ENCODE measurements around the gene P4HA2.

Gene P4HA2

DNA sequence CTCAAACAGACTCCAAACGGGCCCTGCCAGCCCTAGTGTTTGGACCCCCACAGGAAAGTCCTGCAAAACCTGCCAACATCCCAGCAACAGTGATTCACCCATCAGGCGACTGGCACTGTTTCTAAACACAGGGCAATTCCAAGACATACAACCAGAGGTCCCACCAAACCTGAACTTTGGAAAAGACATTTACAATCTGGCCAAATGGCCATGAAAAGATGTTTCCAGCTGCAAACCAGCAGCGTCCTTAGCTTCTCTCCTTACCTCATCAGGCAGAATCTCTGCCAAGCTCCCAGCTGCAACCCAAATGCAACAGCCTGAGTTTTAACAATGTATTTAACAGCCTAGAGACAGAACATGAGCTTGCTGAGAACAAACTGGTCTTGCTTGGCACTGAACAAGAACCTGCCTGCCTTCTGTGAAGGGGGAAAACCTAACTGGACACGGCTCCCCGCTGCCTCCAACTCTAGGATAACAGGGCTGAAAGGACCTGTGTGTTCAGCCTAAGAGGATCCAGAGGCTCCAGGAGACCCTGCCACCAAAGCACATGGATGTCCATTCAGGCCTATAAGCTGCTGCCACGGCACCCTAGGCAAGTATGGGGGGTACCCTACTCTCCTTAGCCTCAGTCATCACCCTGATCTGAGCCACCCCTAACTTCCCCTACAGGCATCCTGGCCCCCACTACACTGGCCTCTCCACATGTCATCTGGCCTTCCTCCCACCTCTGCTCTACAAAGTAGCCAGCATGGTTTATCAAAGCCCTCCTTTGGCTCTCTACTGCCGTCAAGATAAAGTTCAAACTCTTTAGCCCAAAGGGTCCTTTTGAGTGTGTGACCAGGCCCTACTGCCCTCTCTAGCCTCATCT lies 5.6 kb downstream of the P4HA2 start:
- no peak for DNase-seq

DNA sequence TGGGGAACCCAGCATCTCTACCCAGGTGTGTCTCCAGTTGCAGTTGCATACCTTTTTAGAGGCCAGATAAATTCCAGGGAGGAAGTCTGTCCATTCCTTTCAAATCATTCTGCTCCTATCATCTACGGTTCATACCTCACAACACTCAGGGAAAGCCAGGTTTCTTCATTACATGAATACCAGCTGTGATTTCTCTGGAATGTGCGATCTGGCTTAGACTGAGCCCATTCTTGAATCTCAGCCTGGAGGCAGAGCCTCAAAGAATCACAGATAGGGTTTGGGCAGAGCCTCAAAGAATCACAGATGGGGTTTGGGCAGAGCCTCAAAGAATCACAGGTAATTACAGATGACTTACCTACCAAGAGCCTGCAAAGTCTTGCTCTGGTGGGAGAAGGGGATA lies 7.2 kb downstream of the P4HA2 start:
- DNase-seq, result no peak

DNA sequence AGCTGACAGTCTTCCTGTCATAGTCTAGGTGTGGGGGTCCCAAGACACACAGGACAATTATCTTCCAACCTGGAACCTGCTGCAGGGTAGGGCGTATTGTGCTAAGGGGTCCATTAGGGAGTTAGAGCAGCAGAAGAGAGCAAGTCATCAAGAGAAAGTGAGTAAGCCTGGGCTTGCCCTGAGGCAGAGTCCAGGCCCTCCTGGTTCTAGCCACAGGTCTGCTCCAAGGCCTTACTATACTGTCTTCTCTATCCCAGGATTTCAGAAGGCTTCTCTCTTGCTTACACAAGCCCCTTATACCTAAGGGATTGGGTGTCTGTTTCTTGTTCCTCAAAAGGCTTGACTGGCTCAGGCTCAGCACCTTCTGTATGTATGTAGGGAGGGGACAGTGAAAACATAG lies 7.7 kb downstream of the P4HA2 start:
- no peak for DNase-seq

DNA sequence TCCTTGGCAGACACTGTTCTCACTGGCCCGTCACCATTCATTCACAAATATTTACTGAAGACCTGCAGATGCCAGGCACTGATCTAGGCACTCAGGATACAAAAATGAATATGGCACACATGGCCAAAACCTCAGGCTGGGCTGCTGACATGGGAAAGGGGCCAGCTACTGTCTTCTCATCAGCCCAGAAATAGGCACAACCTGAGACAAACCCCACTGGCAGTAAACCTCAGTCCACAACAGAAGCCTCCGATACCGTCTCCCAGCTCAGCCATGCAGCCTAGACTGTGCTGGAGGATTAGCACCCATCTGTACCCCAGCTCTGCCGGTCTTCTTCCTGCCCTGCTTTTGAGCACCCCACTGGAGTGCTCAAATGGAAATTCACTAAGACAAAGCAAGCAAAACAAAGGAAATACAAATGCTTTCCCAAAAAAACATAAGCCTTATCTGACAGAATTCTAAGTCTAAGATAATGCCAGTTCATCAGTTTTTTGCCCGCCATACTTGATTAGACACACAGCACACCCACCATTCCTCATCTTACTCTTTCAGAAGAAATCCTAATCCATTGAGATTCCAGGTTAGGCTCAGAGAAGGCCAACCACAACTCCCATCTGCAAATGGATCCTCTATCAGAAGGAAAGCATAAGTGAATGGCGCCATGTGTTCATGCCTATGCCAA lies 8.2 kb downstream of the P4HA2 start:
- DNase-seq, result no peak

DNA sequence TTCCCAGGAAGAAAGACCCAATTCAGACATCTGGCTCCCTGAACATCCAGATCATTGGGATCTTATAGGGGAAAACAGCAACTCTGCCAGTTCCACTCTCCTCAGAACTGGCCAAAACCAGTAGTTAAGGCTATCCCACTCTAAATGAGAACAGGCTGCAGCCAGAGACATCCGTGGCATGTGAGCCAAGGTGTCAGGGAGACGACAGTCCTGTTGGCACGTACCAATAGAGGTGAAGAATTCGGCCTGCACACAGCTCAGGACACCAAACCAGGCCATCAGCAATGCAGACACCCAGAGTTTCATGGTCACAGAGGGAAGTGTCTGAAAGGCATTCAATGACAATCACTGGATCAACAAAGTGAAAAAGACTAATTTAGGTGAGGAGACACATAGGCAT lies 9.3 kb downstream of the P4HA2 start:
- DNase-seq, result no peak

DNA sequence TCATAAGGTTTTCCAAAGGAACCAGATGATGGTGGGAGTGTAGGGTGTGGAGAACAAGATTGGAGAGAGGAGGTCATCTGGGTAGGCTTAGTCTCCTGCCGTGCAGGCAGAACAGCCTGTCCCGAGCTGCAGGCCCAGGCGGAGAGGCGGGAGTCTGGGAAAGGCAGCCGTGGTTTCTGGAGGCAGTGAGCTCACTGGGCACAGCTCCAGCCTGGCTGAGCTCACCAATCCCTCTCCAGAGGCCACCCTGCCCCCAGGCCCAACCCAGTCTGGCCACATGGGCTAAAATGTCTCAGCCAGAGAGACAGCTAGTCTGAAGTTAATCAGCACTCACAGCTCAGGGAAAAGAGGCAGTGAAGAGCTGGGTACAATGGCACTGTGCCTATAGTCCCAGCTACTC lies 12.3 kb downstream of the P4HA2 start:
- no peak for DNase-seq

DNA sequence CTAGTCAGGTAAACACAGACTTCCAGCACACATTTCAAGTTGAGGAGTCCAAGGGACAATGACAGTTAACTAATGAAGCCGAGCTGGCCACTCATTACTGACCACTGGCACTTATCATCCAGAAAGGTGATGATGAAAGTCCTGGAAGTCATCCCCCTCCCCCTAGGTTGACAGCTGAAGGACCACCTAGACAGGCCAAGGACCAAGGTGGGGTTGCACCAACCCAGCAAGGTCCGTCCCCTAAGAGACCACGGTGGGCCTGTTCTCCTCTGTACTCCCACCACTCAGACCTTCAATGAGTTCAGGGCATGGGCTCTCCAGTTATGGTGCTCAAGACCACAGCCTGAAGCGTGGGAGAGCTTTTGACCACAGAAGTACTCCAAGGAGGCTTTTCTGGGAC lies 13.2 kb downstream of the P4HA2 start:
- DNase-seq, result no peak

DNA sequence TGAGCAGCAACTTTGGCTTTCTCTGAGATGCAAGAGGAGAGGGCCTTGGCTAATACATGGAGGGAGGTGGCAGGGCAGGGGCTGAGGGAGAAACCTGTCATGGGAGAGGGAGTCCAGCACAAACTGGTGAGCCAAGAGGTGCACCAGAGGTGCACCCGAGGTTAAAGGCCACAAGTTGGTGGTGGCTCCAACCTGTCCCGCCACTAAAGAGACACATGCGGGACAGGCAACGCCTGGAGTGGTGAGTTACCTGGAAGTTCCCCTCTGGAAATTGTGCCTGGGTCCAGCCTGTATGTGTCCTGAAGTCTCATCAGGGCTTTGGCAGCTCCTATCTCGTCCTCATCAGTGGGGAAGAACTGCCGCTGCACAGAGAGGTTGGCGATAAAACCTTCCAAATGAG lies 14.0 kb downstream of the P4HA2 start:
- DNase-seq, result no peak

DNA sequence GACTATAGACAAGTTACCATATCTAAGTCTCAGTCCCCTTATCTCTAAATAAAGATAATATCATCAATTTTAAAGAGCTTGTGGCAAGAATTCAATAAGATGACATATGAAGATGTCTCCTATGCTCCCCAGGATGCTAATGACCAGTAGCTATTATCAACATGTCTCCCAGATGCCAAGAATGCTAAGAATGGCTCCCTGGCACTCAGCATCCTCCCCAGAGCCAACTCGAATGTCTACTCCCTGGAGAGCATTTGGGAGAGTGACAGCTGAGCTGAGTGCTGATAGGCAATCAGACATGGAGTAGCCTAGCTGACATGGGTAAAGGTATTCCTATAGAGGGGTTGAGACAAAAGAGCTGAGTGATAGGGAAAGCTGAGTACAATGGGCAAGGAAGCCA lies 15.9 kb downstream of the P4HA2 start:
- no peak for DNase-seq

DNA sequence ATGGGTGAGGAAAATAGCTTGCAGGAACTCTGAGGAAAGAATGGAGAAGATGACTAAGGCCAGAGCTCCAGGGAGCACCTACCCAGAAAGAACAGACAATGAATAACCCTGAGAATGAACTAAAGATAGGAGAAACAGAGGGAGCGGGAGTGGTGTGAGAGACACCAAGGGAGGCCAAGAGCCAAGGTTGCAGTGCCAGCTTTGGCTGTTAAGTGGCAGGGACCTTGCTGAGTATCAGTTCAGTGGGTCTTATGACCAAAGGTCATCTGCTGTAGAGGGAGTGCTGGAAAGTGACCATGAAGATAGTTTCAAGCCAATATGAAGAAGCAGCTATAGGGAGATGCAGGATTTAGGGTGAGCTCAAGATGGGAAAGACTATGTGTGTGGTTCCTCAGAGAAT lies 16.7 kb downstream of the P4HA2 start:
- DNase-seq, result no peak

DNA sequence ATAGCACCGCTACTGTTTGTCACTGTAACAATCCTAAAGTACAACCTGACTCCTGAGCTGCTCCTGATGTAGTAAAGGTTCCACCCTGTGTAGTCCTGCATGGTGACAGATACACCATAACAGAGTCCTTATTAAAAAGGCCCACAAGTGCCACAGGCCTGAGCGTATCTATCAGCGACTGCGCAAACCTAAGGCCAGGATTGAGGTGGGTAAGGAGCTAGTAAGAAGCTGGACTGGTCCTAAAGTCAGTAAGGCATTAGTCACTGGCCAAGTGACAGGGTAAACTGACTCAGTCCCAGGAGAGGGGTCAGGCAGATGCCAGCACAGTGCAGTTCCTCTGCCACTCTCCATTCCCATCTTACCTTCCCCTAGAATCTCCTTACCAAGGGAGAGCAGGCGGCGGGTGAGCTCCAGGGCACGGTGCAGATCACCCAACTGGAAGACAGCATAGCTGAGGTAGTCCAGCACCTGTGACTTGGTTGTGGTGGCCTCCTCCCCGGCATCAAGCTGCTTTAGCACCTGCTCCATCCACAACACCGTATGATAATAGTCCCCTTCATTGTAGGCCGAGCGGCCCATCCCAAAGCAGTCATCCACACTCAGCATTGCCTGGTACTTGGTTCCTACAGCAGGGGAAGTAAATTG lies 17.6 kb downstream of the P4HA2 start:
- no peak for DNase-seq

DNA sequence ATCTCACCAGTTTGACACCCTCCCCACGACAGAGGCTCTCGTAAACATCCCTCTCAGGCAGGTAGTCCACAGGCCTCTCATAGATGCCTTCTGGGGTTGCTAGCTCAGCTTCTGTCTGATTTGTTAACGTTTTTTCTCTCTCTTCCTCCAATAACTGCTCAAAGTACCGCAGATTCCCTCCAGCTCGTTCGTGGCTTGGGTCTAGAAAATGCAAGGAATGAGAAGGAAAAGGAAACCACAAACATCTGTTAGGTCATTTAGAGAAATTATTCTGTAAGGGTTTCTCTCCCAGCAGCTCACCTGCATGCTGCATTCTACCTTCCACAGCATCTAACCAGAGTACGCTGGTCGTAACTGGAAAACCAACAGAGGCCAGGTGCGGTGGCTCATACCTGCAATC lies 18.5 kb downstream of the P4HA2 start:
- DNase-seq, result no peak

DNA sequence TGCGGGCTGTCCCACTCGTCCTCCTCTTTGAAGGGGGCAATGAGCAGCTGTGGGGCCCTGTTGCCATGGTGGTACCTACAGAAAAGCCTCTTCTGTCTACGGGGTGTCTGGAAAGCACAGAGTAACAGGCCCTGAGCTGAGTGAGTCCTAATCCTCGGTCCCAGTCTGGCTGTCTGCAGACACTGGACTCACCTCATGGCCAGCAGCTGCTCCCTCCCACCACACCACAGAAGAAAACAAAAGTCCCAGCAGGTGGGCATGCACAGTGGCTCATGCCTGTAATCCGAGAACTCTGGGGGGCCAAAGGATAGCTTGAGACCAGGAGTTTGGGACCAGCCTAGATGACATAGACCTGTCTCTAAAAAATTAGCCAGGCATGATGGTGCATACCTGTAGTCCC lies 19.9 kb downstream of the P4HA2 start:
- no peak for DNase-seq

DNA sequence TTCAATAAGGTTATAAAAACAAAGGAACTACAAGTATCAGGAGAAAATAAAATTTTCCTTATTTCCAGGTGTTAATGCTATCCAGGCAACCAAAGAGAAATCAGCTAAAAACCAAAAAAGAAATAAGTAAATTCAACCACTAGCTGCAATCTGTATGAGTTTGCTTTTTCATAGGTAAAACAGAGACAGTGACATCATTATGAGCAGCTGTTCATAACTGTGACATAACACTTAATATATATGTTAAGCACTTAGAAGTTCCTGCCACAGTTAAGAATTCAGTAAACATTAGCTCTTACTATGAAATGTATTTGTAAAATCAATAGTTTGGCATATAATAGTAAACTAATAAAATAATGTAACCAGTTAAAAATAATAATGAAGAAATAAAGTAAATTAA lies 20.9 kb downstream of the P4HA2 start:
- DNase-seq, result no peak

DNA sequence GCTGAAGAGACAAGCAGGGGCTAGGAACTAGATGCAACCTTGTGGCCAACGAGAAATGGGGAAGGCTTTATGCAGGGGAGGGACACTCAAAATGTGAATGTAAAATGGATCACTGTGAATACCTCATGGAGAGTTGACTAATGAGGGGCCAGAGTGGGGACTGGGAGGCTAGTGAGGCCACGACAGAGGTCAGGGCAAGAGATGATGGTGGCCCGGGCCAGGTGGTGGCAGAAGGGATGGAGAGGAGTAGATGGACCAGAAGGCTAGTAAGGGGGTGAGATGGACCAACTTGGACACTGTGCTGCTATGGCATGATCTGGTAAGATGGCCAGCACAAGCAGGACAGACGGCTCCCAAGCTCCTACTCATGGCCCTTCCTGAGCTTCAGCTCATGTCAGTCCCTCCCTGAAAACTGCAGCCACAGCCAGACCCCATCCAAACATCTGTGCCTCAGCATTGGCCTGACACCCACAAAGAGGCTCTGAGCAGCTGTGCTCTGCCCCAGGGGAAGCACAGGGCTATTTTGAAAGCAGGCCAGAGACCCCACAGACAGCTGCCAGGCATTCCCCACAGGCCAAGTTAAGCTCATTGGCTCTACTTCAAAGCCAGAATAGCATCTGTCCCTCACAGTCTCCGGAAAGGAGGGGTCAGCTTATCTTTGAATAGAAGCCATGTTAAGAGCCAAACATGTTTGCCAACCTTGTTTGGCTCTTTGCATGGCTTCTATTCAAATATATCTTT lies 22.1 kb downstream of the P4HA2 start:
- no peak for DNase-seq

DNA sequence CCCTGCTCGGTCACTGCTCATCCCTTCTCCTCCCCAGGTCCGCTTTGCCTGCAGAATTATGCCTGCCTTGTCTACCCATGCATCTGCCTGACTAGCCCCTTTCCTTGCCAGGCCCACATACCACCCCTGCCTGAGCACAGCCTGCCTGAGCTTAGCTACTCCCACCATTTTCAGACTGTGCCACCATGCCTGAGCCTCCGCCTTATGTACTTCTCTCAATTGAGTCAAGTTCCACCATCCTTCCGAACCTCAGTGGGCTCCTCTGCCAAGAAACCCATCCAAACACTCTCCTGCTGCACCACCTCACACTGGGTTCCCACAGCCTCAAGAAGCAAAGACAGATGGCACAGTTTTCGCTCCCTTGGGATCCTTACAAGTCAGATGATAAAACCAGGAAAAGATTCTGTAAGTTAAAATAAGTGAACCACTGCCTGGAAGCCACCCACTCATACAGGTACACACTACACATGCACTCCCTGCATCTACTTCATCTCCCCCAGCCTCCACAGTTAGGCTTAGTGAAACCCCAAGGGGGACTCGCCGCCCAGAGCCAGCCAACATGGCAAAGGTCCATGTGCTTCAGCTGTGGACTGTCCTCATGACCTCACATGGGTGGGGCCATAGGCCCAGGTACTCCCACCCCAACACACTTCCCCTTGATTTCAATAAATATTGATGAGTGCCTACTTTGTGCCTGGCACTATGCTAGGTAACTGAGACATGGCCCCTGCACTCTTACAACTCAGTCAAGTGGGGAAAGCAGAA lies 23.1 kb downstream of the P4HA2 start:
- no peak for DNase-seq

DNA sequence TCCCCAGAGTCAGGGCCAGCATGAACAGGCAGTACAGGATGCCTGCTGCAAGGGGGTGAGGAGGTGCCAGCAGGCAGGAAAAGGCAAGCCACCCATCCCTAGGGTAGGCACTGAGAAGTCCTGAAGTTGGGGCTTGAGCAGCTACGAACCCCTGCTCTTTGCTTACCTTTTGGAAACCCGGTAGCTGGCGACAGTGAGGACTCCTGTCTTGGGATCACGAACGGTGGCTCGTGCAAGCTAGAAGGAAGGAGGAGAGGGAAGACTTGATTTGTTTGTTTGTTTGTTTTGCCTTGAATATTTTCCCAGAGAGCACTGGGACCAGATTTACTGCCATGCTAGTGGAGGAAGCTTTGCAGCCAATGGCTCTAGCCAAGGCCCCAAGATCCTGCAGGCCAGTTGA lies 23.7 kb downstream of the P4HA2 start:
- no peak for DNase-seq

DNA sequence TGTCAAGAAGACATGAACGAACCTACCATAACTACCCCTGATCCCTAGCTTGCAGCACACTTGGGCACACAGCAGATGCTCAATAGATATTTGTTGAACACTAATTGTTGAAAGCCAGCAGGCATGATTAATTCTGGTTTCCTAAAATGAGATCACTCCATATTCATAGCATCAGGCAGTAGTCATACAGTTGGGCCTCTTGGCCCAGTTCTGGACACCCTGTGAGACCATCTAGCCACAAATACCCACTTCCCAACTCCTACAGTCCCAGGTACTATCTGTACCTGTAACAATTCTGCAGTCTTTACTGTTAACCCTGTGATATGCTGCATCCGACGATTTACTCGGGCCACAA lies 24.2 kb downstream of the P4HA2 start:
- DNase-seq, result no peak

DNA sequence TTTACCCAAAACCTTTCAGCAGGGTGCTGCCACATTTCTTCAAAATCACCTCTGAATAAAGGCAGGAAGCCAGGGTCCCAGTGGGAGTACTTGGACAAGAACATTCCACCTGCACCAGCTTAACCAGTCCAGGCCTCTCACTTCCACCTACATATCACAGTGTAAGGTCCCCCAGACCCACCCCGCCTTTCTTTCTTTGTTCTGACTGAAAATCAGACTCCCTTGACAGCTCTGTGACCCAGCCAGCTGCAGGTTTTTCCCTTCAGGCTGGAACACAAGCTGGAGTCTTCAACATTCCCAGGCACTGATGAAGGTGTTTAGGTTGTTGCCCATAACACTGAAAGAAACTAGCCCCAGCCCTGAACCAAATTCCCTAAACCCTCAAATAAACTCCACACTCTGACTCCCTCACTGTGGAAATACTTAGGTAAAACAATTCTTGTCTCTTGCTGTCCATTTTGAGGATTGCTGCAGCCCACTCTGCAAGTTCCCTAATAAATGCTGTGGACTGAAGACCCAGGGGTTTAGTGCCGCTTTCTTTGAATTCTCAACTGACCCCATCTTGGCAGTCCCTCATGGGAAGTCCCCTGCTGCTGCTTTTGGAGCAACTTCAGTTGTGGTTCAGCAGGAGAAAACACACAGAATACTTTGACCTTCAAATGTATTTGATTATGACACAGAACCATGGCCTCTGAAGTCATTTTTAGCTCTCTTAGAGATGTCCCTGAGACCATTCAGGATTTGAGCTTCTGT lies 24.8 kb downstream of the P4HA2 start:
- no peak for DNase-seq

DNA sequence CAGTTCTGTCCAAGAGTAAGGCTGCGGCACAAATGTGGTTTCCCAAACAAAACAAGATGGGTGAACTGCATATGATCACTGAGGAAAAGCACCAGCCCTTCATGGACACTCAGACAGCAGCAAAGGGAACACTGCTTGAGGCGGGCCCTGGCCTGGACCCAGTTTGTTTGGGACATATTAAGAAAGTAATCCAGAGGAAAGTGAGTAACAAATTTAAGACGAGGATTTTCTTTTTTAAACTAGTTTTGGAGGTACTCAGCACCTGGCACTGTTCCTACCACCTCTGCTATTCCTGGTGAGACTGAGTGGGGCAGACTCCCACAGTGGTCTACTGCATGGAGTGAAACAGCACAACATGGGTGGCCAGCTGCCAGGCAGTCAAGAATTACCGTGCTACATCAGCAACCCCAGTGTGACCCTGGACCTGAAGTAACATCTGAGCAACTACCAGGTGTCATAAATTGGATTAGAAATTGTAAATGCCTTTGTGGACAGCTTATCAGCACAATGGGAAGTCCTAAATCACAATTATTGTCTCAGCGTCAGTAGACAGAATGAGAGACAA lies 28.5 kb downstream of the P4HA2 start:
- no peak for DNase-seq

DNA sequence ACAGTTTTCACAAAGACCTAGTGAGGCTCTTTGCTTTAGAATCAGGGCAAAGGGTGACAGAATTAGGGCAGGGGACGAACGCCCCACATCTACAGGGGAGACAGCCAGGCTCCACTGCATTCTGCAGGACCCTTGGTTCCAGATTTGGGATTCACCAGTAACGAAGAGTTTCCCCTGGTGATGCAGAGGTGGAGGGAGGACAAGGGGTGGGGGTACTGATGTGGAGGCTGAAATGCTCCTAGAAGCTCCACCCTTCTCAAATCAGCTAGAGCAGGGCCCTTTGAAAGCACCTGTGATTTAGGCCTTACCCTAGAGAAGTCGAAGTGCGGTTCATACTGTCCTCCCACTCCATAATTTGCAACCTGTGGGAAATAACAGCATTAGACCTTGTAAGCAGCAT lies 29.1 kb downstream of the P4HA2 start:
- no peak for DNase-seq

DNA sequence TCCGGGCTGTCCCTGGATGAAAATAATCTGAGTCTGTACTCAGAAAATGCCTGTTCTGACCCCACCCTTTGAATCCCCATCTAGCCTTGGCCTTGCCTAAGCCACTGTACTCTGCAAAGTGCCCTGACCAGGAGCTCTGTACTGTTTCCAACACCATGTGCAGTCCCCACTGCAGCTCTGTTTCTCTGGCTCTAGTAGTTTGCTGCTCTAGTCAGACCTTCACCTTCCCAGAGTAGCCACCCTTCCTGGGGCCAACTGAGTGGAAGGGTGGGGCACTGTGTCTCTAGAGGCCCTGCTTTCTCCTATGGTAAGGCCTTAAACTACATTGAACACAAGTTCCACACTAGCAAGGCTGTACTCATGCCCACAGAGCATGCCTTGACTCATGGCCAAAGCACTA lies 31.9 kb downstream of the P4HA2 start:
- no peak for DNase-seq
